Stimulated activated naive CD4-positive, alpha-beta T cell treated with Interleukin-2 at 50 U/mL for 16 hours (primary cell): ENCODE measurements around the gene TMEM217.

Source experiments
- DNase-seq: peaks from one replicate; lab custom pipeline; 2025; lab: John Stamatoyannopoulos, UW

Gene TMEM217

GRCh38 chr6:37168811-37169495 is 89.0 kb downstream of the TMEM217 start:
- peak; percentile 45 for DNase-seq

GRCh38 chr6:37168163-37168758 is 89.7 kb downstream of the TMEM217 start:
- no peak for DNase-seq

- DNase-seq, result no peak
Measured at GRCh38 chr6:37162740-37163139, 95.2 kb downstream of the TMEM217 start.
